GM19463 (cell line): Measurements from ENCODE around the gene IGSF3.

Experiments
- ATAC-seq: cut with Tn5 transposase; IDR thresholded peaks from one replicate; pipeline ENCODE4 v1.9.1; 2021; ENCODE audit warnings: mild to moderate bottlenecking, moderate library complexity; ENCODE audit not compliant: unreplicated experiment

Gene IGSF3

GRCh38 chr1:116561563-116561962 is 106.0 kb downstream of the IGSF3 start:
- no peak for ATAC-seq

- no peak for ATAC-seq
Measured at GRCh38 chr1:116560704-116561490, 106.6 kb downstream of the IGSF3 start.

- ATAC-seq, result peak; percentile 38
Measured at GRCh38 chr1:116559304-116559761, 108.2 kb downstream of the IGSF3 start.

- no peak for ATAC-seq
Measured at GRCh38 chr1:116558571-116558970, 109.0 kb downstream of the IGSF3 start.

- no peak for ATAC-seq
Measured at GRCh38 chr1:116558140-116558549, 109.4 kb downstream of the IGSF3 start.

GRCh38 chr1:116557323-116557878 is 110.1 kb downstream of the IGSF3 start:
- ATAC-seq, result no peak

- peak; percentile 56 for ATAC-seq
Measured at GRCh38 chr1:116556289-116557006, 111.1 kb downstream of the IGSF3 start.

- no peak for ATAC-seq
Measured at GRCh38 chr1:116554924-116555323, 112.6 kb downstream of the IGSF3 start.

GRCh38 chr1:116553386-116554115 is 114.0 kb downstream of the IGSF3 start:
- ATAC-seq, result no peak

GRCh38 chr1:116546354-116546977 is 121.1 kb downstream of the IGSF3 start:
- no peak for ATAC-seq

GRCh38 chr1:116545359-116545705 is 122.2 kb downstream of the IGSF3 start:
- ATAC-seq, result peak; percentile 16

- ATAC-seq, result peak; percentile 54
Measured at GRCh38 chr1:116544588-116545358, 122.8 kb downstream of the IGSF3 start.

GRCh38 chr1:116540088-116540487 is 127.4 kb downstream of the IGSF3 start:
- no peak for ATAC-seq

- peak; percentile 79 for ATAC-seq
Measured at GRCh38 chr1:116538544-116538943, 129.0 kb downstream of the IGSF3 start.

GRCh38 chr1:116537898-116538297 is 129.6 kb downstream of the IGSF3 start:
- no peak for ATAC-seq

- ATAC-seq, result no peak
Measured at GRCh38 chr1:116537040-116537831, 130.3 kb downstream of the IGSF3 start.

- ATAC-seq, result no peak
Measured at GRCh38 chr1:116534014-116534739, 133.4 kb downstream of the IGSF3 start.

- no peak for ATAC-seq
Measured at GRCh38 chr1:116533429-116533820, 134.1 kb downstream of the IGSF3 start.
